NCI-H2227 (cell line): ENCODE results near the gene TNFSF15.

ENCODE experiments used
- DNase-seq: peaks from one replicate; lab custom pipeline; 2025; ENCODE audit not compliant: unreplicated experiment; lab: John Stamatoyannopoulos, UW

TNFSF15 gene

DNA sequence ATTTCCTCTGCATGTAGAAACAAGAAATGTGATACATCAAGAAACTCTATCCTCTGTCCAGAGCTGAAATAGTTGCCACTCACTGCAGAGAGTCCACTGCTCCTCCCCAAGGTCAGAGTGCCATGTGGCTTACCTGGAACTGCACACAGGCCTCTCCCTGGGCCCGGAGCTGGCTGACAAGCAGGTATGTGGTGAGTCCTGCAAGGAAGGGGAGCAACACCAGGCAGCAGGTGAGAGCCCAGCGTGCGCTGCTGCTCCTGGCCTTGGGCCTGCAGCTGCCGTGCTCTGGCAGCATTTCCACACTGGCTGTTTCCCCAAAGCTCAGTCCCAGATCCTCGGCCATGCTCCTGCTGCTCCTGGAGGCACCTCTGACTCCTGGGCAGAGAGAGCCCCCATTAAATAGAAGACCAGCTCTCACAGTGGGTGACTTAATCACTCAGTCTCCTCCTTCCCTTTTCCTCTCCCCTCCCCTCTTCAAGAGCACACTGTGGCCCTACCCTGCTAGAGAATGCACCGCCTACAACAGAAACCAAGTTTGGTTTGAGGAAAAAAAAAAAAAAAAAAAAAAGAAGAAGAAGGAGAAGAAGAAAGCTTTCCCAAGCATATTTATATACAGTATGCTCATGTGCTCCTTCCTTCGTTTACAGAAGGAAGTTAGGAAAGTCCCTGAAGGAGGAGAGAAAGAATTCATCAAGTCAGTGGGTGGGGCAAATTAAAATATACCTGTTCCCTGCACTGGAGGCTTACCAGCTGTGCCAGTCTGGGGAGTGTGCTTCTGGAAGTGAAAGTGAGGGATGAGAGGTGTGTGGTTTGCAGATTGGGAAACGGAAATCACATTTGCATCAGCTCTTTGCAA is at the start of gene TNFSF15:
TNFSF15 (minus strand) TSS at position 370 of the 856 bp plus-strand sequence; CDS start at position 343, 27 bp downstream.
- no peak for DNase-seq

DNA sequence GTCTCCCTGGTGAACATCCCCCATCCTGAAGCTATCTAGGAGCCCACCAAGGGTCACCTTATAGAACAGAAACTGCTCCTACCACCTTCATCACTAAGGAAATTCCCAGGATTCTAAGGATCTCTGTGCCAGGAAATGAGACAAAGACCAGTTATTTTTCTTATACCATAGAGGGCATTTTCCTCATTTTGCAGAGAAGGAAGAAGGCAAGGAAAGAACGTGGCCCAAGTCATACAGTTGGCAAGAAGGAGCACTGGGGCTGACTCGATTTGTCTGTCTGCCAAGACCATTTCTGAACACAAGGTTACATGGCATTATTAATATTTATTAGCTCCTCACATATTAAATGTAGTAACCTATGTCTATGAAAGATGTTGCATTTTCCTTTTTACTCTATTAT is 49.6 kb upstream of the TNFSF15 start:
- no peak for DNase-seq

DNA sequence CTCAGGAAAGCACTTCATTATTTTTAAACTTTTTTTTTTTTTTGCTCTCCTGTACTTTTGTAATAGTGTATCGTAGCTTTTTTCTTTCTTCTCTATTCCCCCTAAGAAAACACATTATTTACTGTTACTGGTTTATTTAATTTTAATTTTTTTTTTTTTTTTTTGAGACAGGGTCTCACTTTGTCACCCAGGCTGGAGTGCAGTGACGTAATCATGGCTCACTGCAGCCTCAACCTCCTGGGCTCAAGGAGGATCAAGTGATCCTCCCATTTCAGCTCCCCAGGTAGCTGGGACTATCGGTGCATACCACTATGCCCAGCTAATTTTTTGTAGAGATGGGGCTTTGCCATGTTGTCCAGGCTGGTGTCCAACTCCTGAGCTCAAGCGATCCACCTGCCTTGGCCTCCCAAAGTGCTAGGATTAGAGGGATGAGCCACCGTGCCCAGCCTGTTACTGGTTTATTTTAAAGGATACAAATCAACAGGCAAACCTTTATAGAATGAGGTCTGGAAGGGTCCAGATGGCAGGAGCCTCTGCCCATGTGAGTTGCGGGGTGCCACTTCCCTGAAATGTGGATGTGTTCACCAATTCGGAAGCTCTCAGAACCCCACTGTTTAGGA is 49.0 kb upstream of the TNFSF15 start:
- DNase-seq, result no peak

DNA sequence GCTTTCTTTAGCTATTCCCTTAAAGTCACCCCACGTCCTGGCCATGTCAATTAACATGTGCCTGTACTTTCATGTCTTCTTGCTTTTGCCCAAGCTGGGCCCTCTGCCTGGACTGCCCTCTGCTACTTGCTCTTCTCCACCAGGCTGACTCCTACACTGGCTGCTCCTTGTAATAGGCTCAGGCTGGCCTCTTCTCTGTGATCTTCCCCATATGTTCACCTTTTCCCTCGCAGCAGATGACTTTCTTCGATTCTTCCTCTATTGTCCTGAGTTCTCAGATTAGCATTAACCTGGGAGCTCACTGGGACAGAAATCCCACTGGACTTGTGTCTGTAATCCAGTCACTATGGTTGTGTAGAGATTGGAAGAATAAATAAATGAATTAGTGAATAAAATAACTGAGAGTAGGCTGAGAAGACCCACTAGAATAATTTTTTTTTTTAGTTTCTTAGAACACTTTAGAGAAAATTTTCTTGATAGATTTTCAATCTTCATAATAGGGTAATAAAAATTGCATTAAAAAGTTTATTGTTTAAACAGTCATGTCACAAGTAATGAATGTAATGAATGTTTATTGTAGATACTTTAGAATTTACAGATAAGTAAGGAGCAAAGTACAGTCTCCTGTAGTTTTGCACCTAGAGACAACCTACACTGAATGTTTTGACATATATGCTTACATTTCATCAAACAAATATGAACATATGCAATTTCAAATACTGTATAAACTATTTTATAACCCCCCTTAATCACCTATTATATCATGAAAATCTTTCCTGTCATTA is 47.4 kb upstream of the TNFSF15 start:
- no peak for DNase-seq

DNA sequence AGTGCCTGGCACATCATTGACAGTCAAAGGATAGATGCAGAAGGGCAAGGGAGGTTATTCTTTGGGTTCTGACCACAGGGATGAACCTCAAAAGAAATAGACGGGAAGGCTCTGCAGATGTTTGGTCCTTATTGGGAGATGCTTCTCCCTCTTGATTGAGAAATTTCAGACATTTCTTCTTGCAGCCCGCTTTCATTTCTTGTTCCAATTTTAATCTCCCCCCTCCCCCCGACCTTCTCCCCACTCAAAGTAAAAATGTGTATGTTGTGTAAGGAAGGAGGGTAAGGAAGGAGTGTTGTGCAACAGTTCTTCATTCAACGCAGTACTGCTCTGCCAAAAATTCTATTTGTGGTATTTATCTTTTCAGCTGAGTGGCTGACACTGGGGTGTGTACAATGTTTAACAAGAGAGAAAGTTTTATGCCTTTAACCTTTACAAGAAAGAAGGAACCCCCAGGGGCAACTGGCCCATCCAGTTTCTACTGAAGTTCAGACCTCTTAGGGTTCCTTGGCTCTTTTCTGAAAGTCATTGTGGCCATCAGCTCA is 46.3 kb upstream of the TNFSF15 start:
- DNase-seq, result no peak

DNA sequence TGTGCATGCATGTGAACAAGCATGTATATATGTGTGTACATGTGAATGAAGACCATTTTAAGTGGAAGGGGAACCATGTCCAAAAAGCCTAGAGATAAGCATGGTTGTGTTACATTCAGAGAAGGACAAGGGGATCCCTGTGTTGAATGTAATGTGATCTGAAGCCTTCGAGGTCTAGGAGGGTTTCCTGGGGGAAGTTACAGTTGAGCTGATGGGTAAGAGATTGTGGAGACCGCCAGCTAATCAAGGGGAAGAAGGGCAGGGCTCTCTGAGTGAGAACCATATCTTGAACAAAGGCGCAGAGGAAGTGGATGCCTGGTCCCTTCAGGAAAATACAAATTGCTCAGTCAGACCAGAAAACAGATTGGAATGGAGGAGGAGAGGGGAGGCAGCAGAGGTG is 45.5 kb upstream of the TNFSF15 start:
- no peak for DNase-seq

DNA sequence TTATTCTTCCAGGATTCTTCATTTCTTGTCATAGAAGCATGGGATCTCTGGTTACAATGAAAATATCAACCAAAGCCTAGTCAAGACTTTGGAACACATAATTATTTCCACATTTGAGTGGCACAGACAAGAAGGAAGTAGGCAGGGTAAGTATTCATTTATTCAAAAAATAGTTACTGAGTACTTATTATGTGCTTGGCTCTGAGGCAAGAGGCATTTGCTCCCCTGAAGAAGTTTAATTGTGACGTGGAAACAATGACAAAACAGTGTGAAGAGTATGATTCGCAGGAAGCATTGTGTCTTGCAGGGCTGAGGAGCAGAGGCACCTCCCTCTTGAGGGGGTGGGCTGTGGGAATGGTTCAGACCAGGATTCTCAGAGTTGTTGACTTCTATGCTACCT is 45.0 kb upstream of the TNFSF15 start:
- DNase-seq, result no peak

DNA sequence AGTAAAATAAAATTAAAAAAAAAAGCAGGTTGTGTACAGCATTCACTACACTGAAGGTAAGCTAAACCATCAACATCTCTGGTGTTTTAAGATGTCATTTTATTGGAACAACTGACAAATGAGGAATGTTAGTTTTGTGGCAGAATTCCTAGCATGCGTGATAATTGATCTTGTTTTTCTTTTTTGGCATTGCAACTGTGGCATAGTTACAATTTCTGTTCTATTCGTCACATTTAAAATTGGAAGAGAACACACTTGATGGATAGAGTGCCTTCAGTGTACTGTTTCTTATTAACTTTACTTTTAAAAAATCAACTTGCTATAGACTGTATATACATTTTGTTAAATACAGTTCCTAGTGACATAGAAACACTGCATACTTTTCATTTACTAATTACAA is 43.6 kb upstream of the TNFSF15 start:
- no peak for DNase-seq

DNA sequence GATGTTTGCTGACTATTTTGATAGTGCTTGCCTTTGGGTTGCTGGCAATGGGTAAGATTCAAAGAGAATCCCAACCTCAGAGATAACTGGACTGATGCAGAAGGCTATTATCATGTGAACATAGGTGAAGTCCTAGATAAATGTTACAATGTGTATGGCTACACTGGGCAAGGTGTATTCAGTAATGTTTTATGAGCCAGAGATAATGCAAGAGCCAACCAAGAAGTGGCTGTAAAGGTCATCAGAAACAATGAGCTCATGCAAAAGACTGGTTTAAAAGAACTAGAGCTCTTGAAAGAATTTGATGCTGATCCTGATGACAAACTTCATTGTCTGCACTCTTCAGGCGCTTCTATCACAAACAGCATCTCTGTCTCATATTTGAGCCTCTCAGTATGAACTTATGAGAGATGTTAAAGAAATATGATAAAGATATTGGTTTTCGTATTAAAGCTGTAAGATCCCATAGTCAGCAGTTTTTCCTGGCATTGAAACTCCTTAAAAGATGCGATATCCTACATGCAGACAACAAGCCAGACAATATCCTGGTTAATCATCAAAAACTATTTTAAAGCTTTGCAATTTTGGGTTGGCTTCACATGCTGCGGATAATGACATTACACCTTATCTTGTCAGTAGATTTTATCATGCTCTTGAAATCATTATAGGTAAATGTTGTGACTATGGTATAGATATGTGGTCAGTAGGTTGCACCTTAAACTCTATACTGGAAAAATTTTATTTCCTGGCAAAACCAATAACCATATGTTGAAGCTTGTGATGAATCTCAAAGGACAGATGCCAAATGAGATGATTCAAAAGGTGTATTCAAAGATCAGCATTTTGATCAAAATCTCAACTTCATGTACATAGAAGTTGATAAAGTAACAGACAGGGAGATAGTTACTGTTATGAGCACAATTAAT is 41.9 kb upstream of the TNFSF15 start:
- DNase-seq, result no peak

DNA sequence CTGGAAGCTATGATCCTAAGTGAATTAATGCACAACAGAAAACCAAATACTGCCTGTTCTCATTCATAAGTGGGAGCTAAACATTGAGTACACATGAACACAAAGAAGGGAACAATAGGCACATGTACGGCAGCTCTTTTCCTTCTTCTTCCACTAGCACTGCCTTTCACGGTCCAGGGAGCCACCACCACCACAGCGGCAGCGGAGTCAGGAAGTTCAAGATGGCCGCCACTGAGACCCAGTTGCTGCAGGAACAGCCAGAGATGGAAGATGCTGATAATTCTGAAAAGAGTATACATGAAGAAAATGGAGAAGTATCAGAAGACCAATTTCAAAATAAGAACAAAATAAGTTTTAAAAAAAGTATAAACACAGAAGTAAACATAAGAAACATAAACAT is 39.5 kb upstream of the TNFSF15 start:
- DNase-seq, result no peak

DNA sequence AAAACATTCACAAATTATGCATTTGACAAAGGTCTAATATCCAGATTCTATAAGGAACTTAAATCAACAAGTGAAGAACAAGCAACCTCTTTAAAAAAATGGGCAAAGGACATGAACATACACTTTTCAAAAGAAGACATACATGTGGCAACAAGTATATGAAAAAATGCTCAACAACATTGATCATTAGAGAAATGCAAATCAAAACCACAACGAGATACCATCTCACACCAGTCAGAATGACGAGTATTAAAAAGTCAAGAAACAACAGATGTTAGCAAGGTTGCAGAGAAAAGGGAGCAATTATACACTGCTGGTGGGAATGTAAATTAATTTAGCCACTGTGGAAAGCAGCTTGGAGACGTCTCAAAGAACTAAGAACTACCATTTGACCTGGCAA is 38.9 kb upstream of the TNFSF15 start:
- no peak for DNase-seq

DNA sequence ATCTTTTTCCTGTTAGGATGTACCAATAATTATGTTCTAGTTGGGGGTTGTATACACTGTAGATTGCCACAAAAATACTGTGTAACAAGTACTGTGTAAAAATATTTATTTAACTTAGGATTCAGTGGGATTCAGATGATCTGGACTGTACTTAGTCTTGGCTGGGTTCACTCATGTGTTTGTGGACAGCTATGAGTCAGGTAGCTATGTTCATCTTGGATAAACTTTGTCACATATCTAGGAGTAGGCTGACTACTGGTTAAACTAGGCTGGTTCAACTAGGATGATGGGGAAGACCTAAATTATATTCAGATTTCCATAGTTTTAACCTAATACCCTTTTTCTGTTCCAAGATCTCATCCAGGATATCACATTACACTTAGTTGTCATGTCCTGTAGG is 32.1 kb upstream of the TNFSF15 start:
- DNase-seq, result no peak

DNA sequence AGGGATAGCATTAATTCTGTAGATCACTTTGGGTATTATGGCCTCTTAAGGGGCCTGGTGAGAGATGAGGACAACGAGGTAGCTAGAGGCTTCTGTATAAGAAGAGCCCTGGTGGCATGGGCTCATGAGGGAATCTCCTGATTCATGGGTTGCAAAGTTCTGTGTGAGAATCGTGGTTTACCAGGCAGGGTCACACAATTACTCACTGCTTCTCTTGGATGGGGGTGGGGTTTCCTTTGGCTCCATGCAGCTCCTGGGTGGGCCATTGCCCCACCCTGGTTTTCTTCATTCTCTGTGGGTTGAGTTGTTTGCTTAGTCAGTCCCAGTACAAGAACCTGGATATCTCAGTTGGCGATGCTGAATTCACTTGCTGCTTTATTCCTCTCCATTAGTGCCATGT is 30.9 kb upstream of the TNFSF15 start:
- no peak for DNase-seq

DNA sequence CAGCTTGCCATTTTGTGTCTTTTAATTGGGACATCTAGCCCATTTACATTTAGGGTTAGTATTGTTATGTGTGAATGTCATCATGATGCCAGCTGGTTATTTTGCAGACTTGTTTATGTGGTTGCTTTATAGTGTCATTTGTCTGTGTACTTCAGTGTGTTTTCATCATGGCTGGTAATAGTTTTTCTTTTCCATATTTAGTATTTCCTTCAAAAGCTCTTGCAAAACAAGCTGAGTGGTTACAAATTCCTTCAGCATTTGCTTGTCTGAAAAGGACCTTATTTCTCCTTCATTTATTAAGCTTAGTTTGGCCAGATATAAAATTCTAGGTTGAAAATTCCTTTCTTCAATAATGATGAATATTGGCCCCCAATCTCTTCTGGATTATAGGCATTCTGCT is 28.5 kb upstream of the TNFSF15 start:
- no peak for DNase-seq

DNA sequence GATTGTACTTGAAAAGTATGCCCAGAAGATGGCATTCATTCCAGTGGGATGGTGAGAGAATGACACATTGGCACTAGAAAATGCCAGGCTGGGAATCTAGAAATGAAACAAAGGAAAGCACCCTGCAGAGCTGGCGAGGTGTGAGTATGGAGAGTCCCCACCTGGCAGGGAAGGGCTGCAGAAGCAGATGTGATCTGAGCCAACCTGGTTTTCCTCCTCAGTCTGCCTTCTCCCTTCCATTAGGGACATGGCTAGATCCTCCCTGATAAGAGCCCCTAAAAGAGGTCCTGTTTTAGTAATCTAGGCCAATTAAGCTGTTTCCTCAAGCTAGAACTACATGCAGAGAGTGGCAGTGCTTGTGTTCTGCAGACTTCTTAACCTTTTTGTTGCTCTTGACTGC is 24.7 kb upstream of the TNFSF15 start:
- no peak for DNase-seq

DNA sequence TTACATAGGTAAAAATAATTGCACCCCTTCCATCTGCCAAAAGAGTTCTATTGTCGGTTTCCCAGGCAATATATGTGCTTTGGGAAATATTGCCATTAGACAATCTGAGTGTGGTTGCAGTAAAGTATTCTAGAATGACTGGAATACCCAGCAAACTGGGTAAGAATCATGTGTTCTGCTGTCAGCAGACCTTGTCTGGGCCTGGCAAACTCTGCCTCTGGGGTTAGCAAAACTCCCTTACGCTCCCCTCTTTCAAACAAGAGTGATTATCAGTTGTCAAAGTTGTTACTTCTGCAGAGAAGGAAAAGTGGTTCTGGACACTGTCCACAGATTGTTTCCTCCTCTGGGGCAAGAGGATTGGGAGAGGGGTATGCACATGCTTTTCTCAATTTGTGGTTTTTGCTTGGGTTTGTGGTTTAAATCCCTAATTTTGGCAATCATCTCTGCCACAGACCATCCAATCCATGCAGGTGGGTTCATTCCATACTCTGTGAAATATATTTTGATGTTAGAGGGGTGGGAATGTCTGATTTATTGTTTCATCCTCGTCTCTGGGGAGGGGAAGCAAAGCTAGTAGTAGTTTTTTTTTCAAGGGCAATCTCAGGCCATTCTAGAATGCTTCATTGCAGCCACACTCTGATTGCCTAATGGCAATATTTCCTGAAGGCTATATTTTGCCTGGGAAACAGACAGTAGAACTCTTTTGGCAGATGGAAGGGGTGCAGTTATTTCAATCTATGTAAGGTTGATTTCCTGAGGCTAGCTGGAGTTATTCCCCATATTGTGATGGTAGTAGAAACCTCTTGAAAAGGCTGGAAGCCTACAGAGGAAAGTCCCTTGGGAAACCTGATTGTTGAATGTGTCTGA is 24.0 kb upstream of the TNFSF15 start:
- no peak for DNase-seq

DNA sequence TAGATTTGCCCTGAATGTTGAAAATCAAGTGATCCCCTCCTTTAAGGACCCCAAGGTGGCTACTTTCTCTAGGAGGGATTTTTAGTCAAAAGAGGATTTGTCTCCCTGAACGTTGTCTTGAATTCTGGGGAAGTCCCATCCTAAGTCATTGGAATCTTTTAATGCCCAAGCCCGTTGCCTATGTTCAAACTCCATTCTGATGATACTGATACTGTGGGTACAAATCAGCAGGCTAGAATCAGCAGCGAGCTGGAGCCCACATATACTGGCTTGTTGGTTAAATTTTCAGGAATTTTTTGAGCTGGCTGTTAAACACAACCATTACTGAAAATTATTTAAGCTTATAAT is 22.4 kb upstream of the TNFSF15 start:
- DNase-seq, result no peak

DNA sequence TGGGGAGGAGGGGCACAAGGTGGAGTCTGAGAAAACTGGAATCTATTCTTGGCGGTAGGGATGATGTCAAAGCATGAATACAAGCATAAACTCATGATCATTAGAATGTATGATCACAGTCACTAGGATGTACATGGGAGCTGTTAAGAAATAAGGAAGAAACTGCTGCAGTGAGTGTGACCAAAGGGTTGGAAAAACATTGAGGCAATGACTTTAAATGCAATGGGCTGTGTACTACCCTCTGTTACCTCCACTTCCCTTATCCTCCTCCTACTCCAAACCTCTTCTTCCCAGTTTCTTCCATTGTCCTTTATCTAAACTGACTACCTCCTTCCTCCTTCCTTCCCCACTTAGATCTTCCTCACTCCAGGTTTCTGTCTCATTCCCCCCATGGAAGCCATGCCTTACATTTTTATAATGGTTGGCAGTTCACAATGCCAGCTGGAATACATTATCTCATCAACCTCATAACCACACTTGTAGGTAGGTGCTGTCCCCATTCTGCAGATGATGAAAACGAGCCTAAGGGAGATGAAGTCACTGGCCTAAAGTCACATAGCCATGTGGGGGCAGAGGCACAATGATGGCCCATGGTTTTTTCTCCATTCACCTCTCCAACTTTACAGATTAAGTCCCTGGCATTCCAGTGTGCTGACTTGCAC is 21.9 kb upstream of the TNFSF15 start:
- no peak for DNase-seq

DNA sequence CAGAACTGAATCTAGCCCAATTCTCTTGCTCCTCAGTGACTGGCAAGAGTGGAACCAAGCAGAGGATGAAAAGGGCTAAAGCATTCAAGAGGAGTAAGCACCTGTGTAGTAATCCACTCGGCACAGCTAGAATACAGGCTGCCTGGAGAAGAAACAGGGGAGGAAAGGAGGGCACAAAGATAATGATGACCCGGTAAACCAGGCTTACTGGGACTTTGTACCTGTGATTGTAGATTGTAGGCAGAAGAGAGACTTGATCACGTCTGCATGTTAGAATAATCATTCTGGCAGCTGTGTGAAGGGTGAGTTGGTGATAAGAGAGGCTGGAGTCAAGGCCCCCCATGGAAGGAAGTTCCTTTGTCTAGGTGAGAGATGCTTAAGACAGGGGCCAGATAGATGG is 20.6 kb upstream of the TNFSF15 start:
- DNase-seq, result no peak
